Heart right ventricle (tissue), 16 donors: ENCODE measurements around the gene DFFB. TPM values are rescaled to one million over a fixed set of nuclear protein-coding genes. Genes with fewer than 3 reads are reported as not detected.

Experiments
- ATAC-seq, 8 donors: fragments of 200-7000 bp; cut with Tn5 transposase; one replicate each; pipeline ENCODE4 v1.9.1; 2020; ENCODE audit warnings: mild to moderate bottlenecking in 8 of 8, moderate library complexity in 8 of 8, moderate number of reproducible peaks in 1 of 8
- DNase-seq, 2 donors: peaks; one replicate each; pipeline ENCODE4 v3.0.0-alpha.2; 2020
- H3K27ac ChIP-seq, 10 donors: fragments of 200-600 bp; sonication (generic) in 2 of 10; one replicate each; pipeline versions ENCODE4 v1.5.0 to v1.8.0; 2020 to 2022; ENCODE audit warnings: mild to moderate bottlenecking in 3 of 10
- H3K27me3 ChIP-seq, 7 donors: fragments of 200-600 bp; one replicate each; pipeline ENCODE4 v1.8.0; 2021 to 2022; ENCODE audit warnings: mild to moderate bottlenecking in 2 of 7
- H3K36me3 ChIP-seq, 9 donors: fragments of 200-600 bp; sonication (generic) in 1 of 9; one replicate each; pipeline versions ENCODE4 v1.5.0 to v1.8.0; 2020 to 2022; ENCODE audit warnings: mild to moderate bottlenecking in 2 of 9
- H3K4me1 ChIP-seq, 9 donors: fragments of 200-600 bp; sonication (generic) in 1 of 9; one replicate each; pipeline versions ENCODE4 v1.5.0 to v1.8.0; 2020 to 2022; ENCODE audit warnings: mild to moderate bottlenecking in 4 of 9
- H3K4me3 ChIP-seq, 10 donors: fragments of 200-600 bp; sonication (generic) in 2 of 10; one replicate each; pipeline versions ENCODE4 v1.5.0 to v1.8.0; 2020 to 2022; ENCODE audit warnings: mild to moderate bottlenecking in 7 of 10, moderate library complexity in 2 of 10
- H3K9me3 ChIP-seq, 11 donors: fragments of 200-600 bp in 10 of 11; sonication (generic) in 2 of 11; one replicate each; pipeline versions ENCODE4 v1.5.0 to v1.8.0; 2013 to 2022; ENCODE audit warnings: mild to moderate bottlenecking in 2 of 11, control low read depth in 1 of 11, moderate library complexity in 1 of 11
- CTCF ChIP-seq, 9 donors: fragments of 200-600 bp; sonication (generic) in 2 of 9; IDR thresholded peaks; one replicate each; pipeline versions ENCODE4 v1.5.0 to v1.8.0; 2021 to 2022; ENCODE audit warnings: antibody characterized with exemption in 9 of 9, mild to moderate bottlenecking in 5 of 9, moderate library complexity in 1 of 9
- whole genome bisulfite sequencing, 2 donors: extraction: QIAGEN DNeasy Blood & Tissue Kit; methylation state at CpG; one replicate each; pipeline ENCODE4 v1.1.7; 2013; ENCODE audit warnings: inconsistent platforms in 1 of 2; 5-methylcytosine and 5-hydroxymethylcytosine counted together
- intact Hi-C, 10 donors: fragments of 100-400 bp; cut with DNase I; formaldehyde crosslinking; loops; one replicate each; pipeline versions ENCODE4 v1.11.1 to v1.14.2; 2022
- polyA plus RNA-seq, 2 donors: library from polyadenylated mRNA; stranded (reverse); fragments of 200-250 nt; gene quantifications; one replicate each; pipeline ENCODE4 v1.2.3, GENCODE V29; 2013
- total RNA-seq, 10 donors: library from RNA; stranded (reverse); fragmentation: NEBNext Ultra II Directional in 3 of 10; extraction: Animal tissue kit (Norgen Biotek cat#: 25700) in 3 of 10; gene quantifications; one replicate each; pipeline versions ENCODE4 v1.2.1 to v1.2.4, GENCODE V29; 2021 to 2023
- donor health status: Arrhythmogenic right ventricular cardiomyopathy.
- donor health status: ischemic (EF 13 %, LVEDD 7.1; RV severe dilation, severe dysfunction).
- donor health status: healthy with polysubstance abuse.
- donor health status: DM: no; HTN: yes; CAD: no.
- donor health status: DM: no; HTN: no; CAD: no.
- donor health status: ischemic (EF 25% LVEDD 6.9; RV normal size, moderate dysfunction).
- donor health status: ischemic (EF 25% LVEDD 5.7; RV mildly dilated, moderate dysfunction).
- donor health status: healthy.
- donor health status: DM: yes; HTN: yes; CAD: no.
- donor health status: Ischemic cardiomyopathy.
- donor health status: ischemic (EF 35%, LVEDD 5.7; RV mildly dilated, moderate dysfunction).
- donor health status: nonischemic (EF 11% LVEDD 7.7; RV severe dilation, severe dysfunction).
- donor health status: DM: yes; HTN: yes; CAD: no.
- donor health status: PGD.
- donor health status: ischemic (EF 29% LVEDD 5.4; RV normal size, mild dysfunction).
- donor health status: nonischemic (EF 23%, LVEDD 6.1; RV moderate dilation, normal function).

DFFB gene
- total and polyA plus RNA-seq, 12 donors = 1.2 to 7.9 (median 2.3) TPM

- ATAC-seq (no peak), DNase-seq (no peak)
- no peaks in the 10 kb centered on the region for H3K9me3 ChIP-seq
- H3K36me3 ChIP-seq = no peaks in the 10 kb centered on the region
- peaks cover 0 to 64% (median 50%) of the 10 kb centered on the region in 7 donors for H3K27me3 ChIP-seq
- H3K27ac ChIP-seq = no peak overlapping the region
- H3K4me3 ChIP-seq = no peak overlapping the region
- TF ChIP-seq CTCF (IDR thresholded peaks at IDR 0.05) = no peak
- no peaks in the 10 kb centered on the region for H3K4me1 ChIP-seq
- WGBS, 2 donors = 62 to 68% methylated on average over 6 of the region's 6 CpGs
- intact Hi-C loops = no loop called here
These were observed 65.6 kb downstream of the DFFB start for GRCh38 chr1:3922851-3923250.

GRCh38 chr1:3923378-3924185 lies 66.3 kb downstream of the DFFB start:
- no peaks in the 10 kb centered on the region for H3K9me3 ChIP-seq
- no peaks in the 10 kb centered on the region for H3K36me3 ChIP-seq
- 55 to 58% methylated on average over 25 of the region's 25 CpGs for WGBS, 2 donors
- no peak overlapping the region for H3K4me3 ChIP-seq
- DNase-seq (no peak), ATAC-seq (no peak)
- H3K27me3 ChIP-seq = peaks cover 0 to 59% (median 48%) of the 10 kb centered on the region in 7 donors
- TF ChIP-seq CTCF (IDR thresholded peaks at IDR 0.05) = no peak
- intact Hi-C loops = no loop called here
- H3K4me1 ChIP-seq = no peaks in the 10 kb centered on the region
- no peak overlapping the region for H3K27ac ChIP-seq

- Histone ChIP-seq H3K27ac (no peak overlapping the region), H3K27me3 (peaks cover 0 to 52% (median 43%) of the 10 kb centered on the region in 7 donors), H3K9me3 (no peaks in the 10 kb centered on the region), H3K36me3 (no peaks in the 10 kb centered on the region), H3K4me3 (no peak overlapping the region), H3K4me1 (no peaks in the 10 kb centered on the region)
- 30 to 38% methylated on average over 13 of the region's 13 CpGs for WGBS, 2 donors
- intact Hi-C loops = no loop called here
- ATAC-seq = no peak
- no peak for DNase-seq
- no peak for TF ChIP-seq CTCF (IDR thresholded peaks at IDR 0.05)
These were observed 67.0 kb downstream of the DFFB start for GRCh38 chr1:3924186-3924824.

- 28 to 33% methylated on average over 3 of the region's 3 CpGs for WGBS, 2 donors
- ATAC-seq = no peak
These were observed 67.5 kb downstream of the DFFB start for GRCh38 chr1:3924825-3925220.

More at GRCh38 chr1:3924825-3925220, 67.5 kb downstream of the DFFB start:
- Histone ChIP-seq H3K9me3 (no peaks in the 10 kb centered on the region), H3K36me3 (no peaks in the 10 kb centered on the region), H3K27me3 (peaks cover 0 to 48% (median 39%) of the 10 kb centered on the region in 7 donors), H3K4me3 (no peak overlapping the region), H3K27ac (no peak overlapping the region), H3K4me1 (no peaks in the 10 kb centered on the region)
- no peak for DNase-seq
- intact Hi-C loops = no loop called here
- no peak for TF ChIP-seq CTCF (IDR thresholded peaks at IDR 0.05)
